SH-SY5Y (cell line): ENCODE measurements around the gene ZSCAN30.

Experiments
- GATA2 ChIP-seq: IDR thresholded peaks from 2 replicates; pipeline ENCODE4 v1.6.1; 2011; ENCODE audit warnings: mild to moderate bottlenecking, low read depth, low read length
- GATA3 ChIP-seq: IDR thresholded peaks from 2 replicates; pipeline ENCODE4 v1.6.1; 2011; ENCODE audit warnings: low read depth, mild to moderate bottlenecking, low read length, moderate library complexity

Gene ZSCAN30

GRCh38 chr18:35296060-35296459 lies 6.0 kb upstream of the ZSCAN30 start:
- no peak for TF ChIP-seq GATA3
- no peak for TF ChIP-seq GATA2

DNA sequence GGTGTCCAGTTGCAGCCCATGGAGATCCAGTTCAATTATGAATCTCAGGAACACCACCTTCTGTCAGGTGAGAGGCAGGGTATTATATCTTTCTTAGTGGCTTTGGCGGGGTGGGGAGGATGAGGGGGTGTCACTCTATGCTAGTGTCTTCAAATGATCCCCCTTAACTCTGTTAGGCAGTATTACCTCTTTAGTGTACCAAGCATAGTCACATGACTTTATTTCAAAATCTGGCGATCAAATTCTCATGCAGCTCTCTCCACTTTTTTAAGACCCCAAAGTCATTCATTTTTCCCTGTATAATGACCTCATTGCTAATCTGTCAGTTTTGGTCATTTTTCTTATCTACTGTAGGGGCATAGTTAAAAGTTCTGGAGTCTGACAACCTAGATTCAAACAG lies 1.1 kb upstream of the ZSCAN30 start:
- no peak for TF ChIP-seq GATA3
- TF ChIP-seq GATA2 = no peak

GRCh38 chr18:35289727-35290093 lies 319 bp downstream of the ZSCAN30 start:
- no peak for TF ChIP-seq GATA3
- TF ChIP-seq GATA2 = peak; percentile 37; the same call in 1 of the 2 replicates

DNA sequence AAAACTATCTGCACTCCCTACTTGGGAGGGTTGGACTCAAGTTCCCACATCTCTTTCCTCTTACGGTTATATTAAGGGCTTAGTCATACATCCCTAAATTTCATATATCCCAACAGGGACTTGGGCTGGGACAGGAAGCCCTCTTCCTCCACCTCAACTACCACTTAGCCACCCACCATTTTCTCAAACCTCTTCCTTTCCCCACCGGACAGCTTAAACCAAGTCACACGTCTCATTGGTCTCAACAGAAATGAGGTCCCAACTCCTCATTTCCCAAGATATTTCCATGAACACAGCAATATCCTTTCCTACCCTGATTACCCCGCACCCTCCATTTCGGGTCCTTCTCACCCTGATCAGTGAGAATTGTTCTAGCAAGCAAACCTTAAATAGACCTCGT lies 736 bp downstream of the ZSCAN30 start:
- no peak for TF ChIP-seq GATA2
- TF ChIP-seq GATA3 = no peak

- no peak for TF ChIP-seq GATA3
- TF ChIP-seq GATA2 = no peak
Observed at GRCh38 chr18:35284841-35285240, 5.2 kb downstream of the ZSCAN30 start.

- TF ChIP-seq GATA2 (no peak), GATA3 (no peak)
Observed at GRCh38 chr18:35283923-35284794, 5.9 kb downstream of the ZSCAN30 start.

DNA sequence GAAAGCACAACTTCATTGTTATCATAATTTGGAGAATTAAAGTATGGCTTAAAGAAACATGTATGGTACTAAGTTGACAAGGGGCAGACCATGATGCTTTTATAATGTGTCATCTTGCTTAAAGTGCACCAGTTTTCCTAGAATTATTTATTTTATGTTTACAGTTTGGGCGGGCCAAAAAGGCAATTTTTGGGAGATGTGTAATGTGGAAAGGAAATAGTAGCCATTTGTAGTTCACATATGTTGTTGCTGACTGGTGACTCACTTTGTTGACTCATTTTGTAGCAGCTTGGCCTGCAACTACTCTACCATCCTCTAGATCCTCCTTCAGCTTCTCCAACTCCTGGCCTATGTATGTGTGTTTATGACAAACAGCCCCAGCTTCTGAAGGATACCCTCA lies 7.7 kb downstream of the ZSCAN30 start:
- no peak for TF ChIP-seq GATA3
- no peak for TF ChIP-seq GATA2

- no peak for TF ChIP-seq GATA3
Observed at GRCh38 chr18:35278969-35279368, 11.1 kb downstream of the ZSCAN30 start.

DNA sequence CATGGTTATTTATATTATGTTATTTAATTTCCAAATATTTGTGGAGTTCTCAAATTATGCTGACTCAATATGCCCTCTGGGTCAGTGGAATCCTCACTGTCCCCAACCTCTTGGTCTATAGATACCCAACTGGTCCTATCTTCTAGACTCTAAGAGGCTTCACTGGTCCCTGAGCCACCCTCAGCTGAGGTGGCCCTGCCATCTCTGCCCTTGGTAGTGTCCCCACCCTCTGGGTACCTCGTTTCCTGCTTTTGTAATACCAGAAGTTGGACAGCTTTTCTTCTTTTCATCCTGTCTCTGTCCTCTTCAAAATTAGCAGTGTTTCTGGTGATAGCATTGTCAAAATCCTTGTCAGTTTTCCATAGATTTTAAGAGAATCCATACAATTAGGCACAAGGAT lies 11.9 kb downstream of the ZSCAN30 start:
- no peak for TF ChIP-seq GATA3
- TF ChIP-seq GATA2 = no peak

- TF ChIP-seq GATA2 (no peak), GATA3 (no peak)
Observed at GRCh38 chr18:35277633-35278032, 12.4 kb downstream of the ZSCAN30 start.

- TF ChIP-seq GATA3 (no peak), GATA2 (no peak)
Observed at GRCh38 chr18:35276267-35276666, 13.8 kb downstream of the ZSCAN30 start.

DNA sequence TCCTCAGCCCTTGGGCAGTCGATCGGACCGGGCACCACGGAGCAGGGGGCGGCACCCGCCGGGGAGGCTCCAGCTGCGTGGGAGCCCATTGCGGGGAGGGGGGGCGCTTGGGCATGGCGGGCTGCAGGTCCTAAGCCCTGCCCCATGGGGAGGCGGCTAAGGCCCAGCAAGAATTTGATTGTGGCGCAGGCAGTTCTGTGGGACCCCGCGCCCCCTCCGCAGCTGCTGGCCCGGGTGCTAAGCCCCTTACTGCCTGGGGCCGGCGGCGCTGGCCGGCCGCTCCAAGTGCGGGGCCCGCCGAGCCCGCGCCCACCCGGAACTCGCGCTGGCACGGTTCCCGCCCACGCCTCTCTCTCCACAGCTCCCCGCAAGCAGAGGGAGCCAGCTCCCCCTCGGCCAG lies 18.4 kb downstream of the ZSCAN30 start:
- TF ChIP-seq GATA2 = no peak
- no peak for TF ChIP-seq GATA3

GRCh38 chr18:35268821-35269220 lies 21.2 kb downstream of the ZSCAN30 start:
- no peak for TF ChIP-seq GATA3
- no peak for TF ChIP-seq GATA2

DNA sequence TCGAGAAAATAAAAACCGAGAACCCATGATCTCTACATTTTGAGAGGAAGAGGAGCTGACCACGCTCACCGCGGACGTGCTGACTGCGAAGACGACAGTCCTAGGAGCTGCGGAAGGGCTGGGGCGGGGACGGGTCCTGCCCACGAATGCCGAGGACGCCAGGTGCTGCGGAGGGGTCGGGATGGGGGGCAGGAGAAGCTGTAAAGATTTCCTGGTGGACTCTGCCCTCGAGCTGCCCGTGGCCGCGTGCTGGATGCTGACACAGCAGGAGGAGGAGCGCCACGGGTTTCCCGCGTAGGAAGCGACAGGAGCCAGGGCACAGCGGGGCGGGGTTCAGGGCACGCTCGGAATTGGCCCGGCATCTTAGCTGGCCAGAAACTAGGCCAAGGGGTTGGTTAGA lies 22.2 kb downstream of the ZSCAN30 start:
- TF ChIP-seq GATA2 (no peak), GATA3 (no peak)

GRCh38 chr18:35267161-35267651 lies 22.8 kb downstream of the ZSCAN30 start:
- TF ChIP-seq GATA3 (no peak), GATA2 (no peak)

GRCh38 chr18:35264409-35264808 lies 25.6 kb downstream of the ZSCAN30 start:
- TF ChIP-seq GATA3 (no peak), GATA2 (no peak)
